Ovary (tissue), 3 donors: ENCODE measurements around the gene NACA.

ENCODE experiments used
- EP300 ChIP-seq: sonication (generic); formaldehyde crosslinking; IDR thresholded peaks from one replicate; pipeline ENCODE4 v1.6.1; 2017; ENCODE audit warnings: antibody characterized with exemption
- POLR2A ChIP-seq: fragments of 450-650 bp; IDR thresholded peaks from one replicate; pipeline ENCODE4 v1.6.1; 2017; ENCODE audit warnings: antibody characterized with exemption, mild to moderate bottlenecking, moderate library complexity
- TF ChIP-seq, protein P1 (sequence below), 3 donors: fragments of 450-650 bp in 2 of 3; fragments of 200-600 bp in 1 of 3; IDR thresholded peaks; one replicate each; pipeline versions ENCODE4 v1.5.1 to v1.8.0; 2016 to 2022; ENCODE audit warnings: antibody characterized with exemption in 3 of 3, mild to moderate bottlenecking in 1 of 3
- donor health status: DM: no; HTN: no; CAD: no.

DNA sequence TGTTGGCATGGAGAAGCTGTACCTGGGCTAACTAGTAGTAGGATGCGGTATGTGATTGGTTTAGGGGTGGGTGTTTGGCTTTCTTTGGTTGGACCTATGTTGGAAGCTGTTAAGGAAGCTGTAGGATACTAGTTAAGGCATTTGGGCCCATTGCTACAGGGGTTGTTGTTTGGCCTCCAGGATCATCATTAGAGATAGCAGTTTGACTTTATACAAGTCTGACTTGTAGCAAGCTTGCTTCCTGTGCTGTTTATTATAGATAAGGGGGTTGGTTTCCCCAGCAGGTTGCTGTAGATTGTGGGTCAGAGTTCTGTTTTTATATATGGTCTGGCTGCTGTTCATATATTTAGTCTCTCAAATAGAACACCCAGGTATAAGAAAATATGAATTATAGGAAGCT lies 28.5 kb upstream of the NACA start:
- TF ChIP-seq, protein P1, sequence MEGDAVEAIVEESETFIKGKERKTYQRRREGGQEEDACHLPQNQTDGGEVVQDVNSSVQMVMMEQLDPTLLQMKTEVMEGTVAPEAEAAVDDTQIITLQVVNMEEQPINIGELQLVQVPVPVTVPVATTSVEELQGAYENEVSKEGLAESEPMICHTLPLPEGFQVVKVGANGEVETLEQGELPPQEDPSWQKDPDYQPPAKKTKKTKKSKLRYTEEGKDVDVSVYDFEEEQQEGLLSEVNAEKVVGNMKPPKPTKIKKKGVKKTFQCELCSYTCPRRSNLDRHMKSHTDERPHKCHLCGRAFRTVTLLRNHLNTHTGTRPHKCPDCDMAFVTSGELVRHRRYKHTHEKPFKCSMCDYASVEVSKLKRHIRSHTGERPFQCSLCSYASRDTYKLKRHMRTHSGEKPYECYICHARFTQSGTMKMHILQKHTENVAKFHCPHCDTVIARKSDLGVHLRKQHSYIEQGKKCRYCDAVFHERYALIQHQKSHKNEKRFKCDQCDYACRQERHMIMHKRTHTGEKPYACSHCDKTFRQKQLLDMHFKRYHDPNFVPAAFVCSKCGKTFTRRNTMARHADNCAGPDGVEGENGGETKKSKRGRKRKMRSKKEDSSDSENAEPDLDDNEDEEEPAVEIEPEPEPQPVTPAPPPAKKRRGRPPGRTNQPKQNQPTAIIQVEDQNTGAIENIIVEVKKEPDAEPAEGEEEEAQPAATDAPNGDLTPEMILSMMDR (IDR thresholded peaks at IDR 0.05), result no peak
- TF ChIP-seq EP300 (no peak), POLR2A (no peak)
